Measurements from ENCODE around the gene GARIN3. TPM values are rescaled to one million over a fixed set of nuclear protein-coding genes. Genes with fewer than 3 reads are reported as not detected.
A peak's percentile ranks its signal among the peaks of the same experiment; 100 is the strongest.
"Not testable (repeated sequence)": the region's sequence is repeated elsewhere in the genome, so short reads cannot be mapped to it uniquely, and the experiment has no call there.

Gene GARIN3
- total RNA-seq, 1 experiment from 2014 or later = not detected

- not testable (repeated sequence) for DNase-seq (ENCODE audit: low read depth)
Observed at GRCh38 chr5:157185122-157185521, 19.1 kb upstream of the GARIN3 start.

GRCh38 chr5:157184117-157184670, 18.1 kb upstream of the GARIN3 start:
- no peak for DNase-seq (ENCODE audit: low read depth)

- no peak for DNase-seq (ENCODE audit: low read depth)
Observed at GRCh38 chr5:157182143-157182757, 16.2 kb upstream of the GARIN3 start.

- DNase-seq (ENCODE audit: low read depth) = no peak
Observed at GRCh38 chr5:157180374-157181264, 14.6 kb upstream of the GARIN3 start, which contains the start of gene ITK. ITK (plus strand) TSS chr5:157180840; CDS start chr5:157180978, 138 bp downstream.

GRCh38 chr5:157178966-157179365, 12.9 kb upstream of the GARIN3 start:
- DNase-seq (ENCODE audit: low read depth) = no peak

- DNase-seq (ENCODE audit: low read depth) = no peak
Observed at GRCh38 chr5:157177953-157178352, 11.9 kb upstream of the GARIN3 start.

GRCh38 chr5:157175071-157175612, 9.1 kb upstream of the GARIN3 start:
- DNase-seq (ENCODE audit: low read depth) = no peak

- DNase-seq (ENCODE audit: low read depth) = peak; percentile 68
Observed at GRCh38 chr5:157172403-157172802, 6.3 kb upstream of the GARIN3 start.

GRCh38 chr5:157168286-157168685, 2.2 kb upstream of the GARIN3 start:
- DNase-seq (ENCODE audit: low read depth) = no peak

- peak; percentile 87 for DNase-seq (ENCODE audit: low read depth)
Observed at GRCh38 chr5:157167214-157167621, 1.2 kb upstream of the GARIN3 start.

GRCh38 chr5:157165668-157166067, 396 bp downstream of the GARIN3 start:
- DNase-seq (ENCODE audit: low read depth) = no peak

GRCh38 chr5:157165261-157165660, 803 bp downstream of the GARIN3 start:
- DNase-seq (ENCODE audit: low read depth) = no peak

GRCh38 chr5:157164521-157164920, 1.5 kb downstream of the GARIN3 start:
- DNase-seq (ENCODE audit: low read depth) = no peak

GRCh38 chr5:157162919-157163510, 3.0 kb downstream of the GARIN3 start:
- DNase-seq (ENCODE audit: low read depth) = no peak

GRCh38 chr5:157161996-157162395, 4.1 kb downstream of the GARIN3 start:
- DNase-seq (ENCODE audit: low read depth) = no peak

- no peak for DNase-seq (ENCODE audit: low read depth)
Observed at GRCh38 chr5:157160001-157160400, 6.1 kb downstream of the GARIN3 start.

GRCh38 chr5:157159209-157159751, 6.8 kb downstream of the GARIN3 start:
- no peak for DNase-seq (ENCODE audit: low read depth)

- DNase-seq (ENCODE audit: low read depth) = no peak
Observed at GRCh38 chr5:157157293-157157891, 8.7 kb downstream of the GARIN3 start.

GRCh38 chr5:157155297-157155696, 10.8 kb downstream of the GARIN3 start:
- DNase-seq (ENCODE audit: low read depth) = no peak

GRCh38 chr5:157150995-157151394, 15.1 kb downstream of the GARIN3 start:
- no peak for DNase-seq (ENCODE audit: low read depth)

Data from Daoy (cell line).